ENCODE results near the gene THRA.

The THRA gene

DNA sequence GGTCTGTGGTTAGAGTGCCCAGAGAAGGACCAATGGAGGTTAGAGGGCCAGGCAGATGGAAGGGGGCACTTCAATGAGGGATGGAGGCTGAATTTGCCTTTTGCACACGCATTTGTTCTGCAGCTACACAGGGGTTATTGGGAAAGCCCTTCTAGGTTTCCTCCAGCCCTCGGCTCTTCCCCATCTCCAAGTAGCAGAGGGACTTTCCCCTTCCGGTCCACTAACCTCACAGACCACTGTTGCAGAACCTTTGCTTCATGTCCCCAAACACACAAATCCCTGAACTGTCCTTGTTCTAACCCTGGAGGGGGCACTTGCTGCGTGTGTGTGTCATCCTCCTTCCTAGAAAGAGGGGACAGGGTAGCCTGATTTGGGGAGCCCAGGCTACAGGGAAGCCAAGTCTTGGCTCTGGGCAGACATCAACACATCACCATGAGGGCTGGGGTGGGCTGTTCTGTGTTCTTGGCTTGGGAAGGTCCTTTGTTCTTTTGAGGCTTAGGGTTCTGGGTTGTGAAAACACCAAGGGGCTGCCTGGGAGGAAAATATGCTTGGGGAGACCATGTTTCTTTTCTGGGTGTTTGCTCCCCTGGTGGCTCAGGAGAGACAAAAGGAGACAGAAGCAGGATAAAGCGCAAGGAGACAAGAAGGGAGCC is 44.9 kb downstream of the THRA start:
- no peak for DNase-seq (ENCODE audit: low read depth, low spot score)
- no peak overlapping the region for H3K4me3 ChIP-seq (ENCODE audit: low read depth, low read length)
- in situ Hi-C loops (cut with HindIII; ENCODE audit: low sequenced_read_pairs), result no loop called here
- no peak for TF ChIP-seq CTCF (IDR thresholded peaks at IDR 0.05; ENCODE audit: low read depth, low read length)

- TF ChIP-seq CTCF (IDR thresholded peaks at IDR 0.05; ENCODE audit: low read depth, low read length), result peak; percentile 21
- H3K4me3 ChIP-seq (ENCODE audit: low read depth, low read length), result no peak overlapping the region
- in situ Hi-C loops (cut with HindIII; ENCODE audit: low sequenced_read_pairs), result no loop called here
- no peak for DNase-seq (ENCODE audit: low read depth, low spot score)
Observed at GRCh38 chr17:40108970-40109824, 46.4 kb downstream of the THRA start.

- H3K4me3 ChIP-seq (ENCODE audit: low read depth, low read length), result no peak overlapping the region
- in situ Hi-C loops (cut with HindIII; ENCODE audit: low sequenced_read_pairs), result no loop called here
- TF ChIP-seq CTCF (IDR thresholded peaks at IDR 0.05; ENCODE audit: low read depth, low read length), result no peak
- DNase-seq (ENCODE audit: low read depth, low spot score), result no peak
Observed at GRCh38 chr17:40110026-40110845, 47.5 kb downstream of the THRA start.

- peak; percentile 85 for TF ChIP-seq CTCF (IDR thresholded peaks at IDR 0.05; ENCODE audit: low read depth, low read length)
- H3K4me3 ChIP-seq (ENCODE audit: low read depth, low read length), result no peak overlapping the region
- DNase-seq (ENCODE audit: low read depth, low spot score), result peak; percentile 91
- in situ Hi-C loops (cut with HindIII; ENCODE audit: low sequenced_read_pairs), result no loop called here
Observed at GRCh38 chr17:40111221-40112128, 48.7 kb downstream of the THRA start.

GRCh38 chr17:40112191-40112711 is 49.5 kb downstream of the THRA start:
- in situ Hi-C loops (cut with HindIII; ENCODE audit: low sequenced_read_pairs), result no loop called here
- no peak for TF ChIP-seq CTCF (IDR thresholded peaks at IDR 0.05; ENCODE audit: low read depth, low read length)

More at GRCh38 chr17:40112191-40112711, 49.5 kb downstream of the THRA start:
- DNase-seq (ENCODE audit: low read depth, low spot score), result no peak
- no peak overlapping the region for H3K4me3 ChIP-seq (ENCODE audit: low read depth, low read length)
